MCF 10A (cell line): ENCODE measurements around the gene SYNDIG1L. TPM values are rescaled to one million over a fixed set of nuclear protein-coding genes. Genes with fewer than 3 reads are reported as not detected.
"Not testable (repeated sequence)": the region's sequence is repeated elsewhere in the genome, so short reads cannot be mapped to it uniquely, and the experiment has no call there.

Experiments
- BruUV-seq: library from RNA; stranded (reverse); fragments of 400-500 nt; replicated peaks from 2 replicates; lab custom pipeline; 2021; lab: Mats Ljungman, UMichigan
- CTCF ChIA-PET: fragments of 300-600 bp; sonication (Branson Sonifier 250); formaldehyde crosslinking; extraction: SDS; loops from one replicate; lab custom pipeline; 2021; ENCODE audit warnings: antibody characterized with exemption, inconsistent platforms; lab: Yijun Ruan, JAX
- POLR2A ChIA-PET: fragments of 300-600, 350-650 bp; sonication (Branson Sonifier 250); formaldehyde crosslinking; extraction: SDS; loops from one replicate; lab custom pipeline; 2020; ENCODE audit warnings: antibody characterized with exemption, inconsistent platforms; lab: Yijun Ruan, JAX
- DNase-seq: peaks from one replicate; pipeline ENCODE4 v3.0.0-alpha.2; 2018; ENCODE audit not compliant: unreplicated experiment
- H3K27ac Mint-ChIP-seq: one replicate; pipeline ENCODE4 v1.8.0; 2022; ENCODE audit warnings: mild to moderate bottlenecking, low read depth, mixed read lengths; ENCODE audit not compliant: unreplicated experiment
- H3K27me3 Mint-ChIP-seq: one replicate; pipeline ENCODE4 v1.8.0; 2022; ENCODE audit warnings: mixed read lengths; ENCODE audit not compliant: insufficient read depth, unreplicated experiment
- H3K36me3 Mint-ChIP-seq: one replicate; pipeline ENCODE4 v1.8.0; 2022; ENCODE audit warnings: mild to moderate bottlenecking, moderate library complexity, mixed read lengths; ENCODE audit not compliant: insufficient read depth, unreplicated experiment
- H3K4me1 Mint-ChIP-seq: one replicate; pipeline ENCODE4 v1.8.0; 2022; ENCODE audit warnings: mixed read lengths; ENCODE audit not compliant: insufficient read depth, unreplicated experiment
- H3K4me3 Mint-ChIP-seq: one replicate; pipeline ENCODE4 v1.8.0; 2022; ENCODE audit warnings: mild to moderate bottlenecking, moderate library complexity, mixed read lengths; ENCODE audit not compliant: unreplicated experiment
- H3K9me3 Mint-ChIP-seq: one replicate; pipeline ENCODE4 v1.8.0; 2022; ENCODE audit warnings: mixed read lengths; ENCODE audit not compliant: unreplicated experiment
- CTCF ChIP-seq: fragments of 200-600 bp; IDR thresholded peaks from one replicate; pipeline ENCODE4 v1.8.0; 2022; ENCODE audit warnings: antibody characterized with exemption, mild to moderate bottlenecking; ENCODE audit not compliant: unreplicated experiment
- intact Hi-C: fragments of 100-400 bp; cut with micrococcal nuclease; formaldehyde crosslinking; loops from 2 replicates; pipeline ENCODE4 v1.14.1; 2022
- total RNA-seq: library from RNA; stranded (reverse); gene quantifications from 2 replicates; pipeline ENCODE4 v1.2.3, GENCODE V29; 2022

SYNDIG1L gene
- total RNA-seq, 1 experiment from 2014 or later = not detected

- H3K27me3 Mint-ChIP-seq = peaks cover 14% of the 10 kb centered on the region
- intact Hi-C loops = no loop called here
- no peak for DNase-seq
- peaks cover 6% of the 10 kb centered on the region for H3K36me3 Mint-ChIP-seq
- TF ChIP-seq CTCF = no peak
- no peak overlapping the region for H3K27ac Mint-ChIP-seq
- no TSS peak for BruUV-seq
- ChIA-PET POLR2A (interaction anchor here (1.0 kb wide), 1 partner anchor 28 kb away, joined by 4 read pairs; no protein-coding TSS in a partner anchor), CTCF (interaction anchor here (0.6 to 2.1 kb wide), 2 partner anchors 9 to 418 kb away, joined by 3 to 8 read pairs; no protein-coding TSS in a partner anchor)
- no peak overlapping the region for H3K4me3 Mint-ChIP-seq
- no peaks in the 10 kb centered on the region for H3K4me1 Mint-ChIP-seq
- no peaks in the 10 kb centered on the region for H3K9me3 Mint-ChIP-seq
Measured at GRCh38 chr14:74457565-74457895, 31.5 kb upstream of the SYNDIG1L start.

GRCh38 chr14:74456684-74457564 lies 30.9 kb upstream of the SYNDIG1L start:
- Mint-ChIP-seq H3K36me3 (peaks cover 6% of the 10 kb centered on the region), H3K27ac (no peak overlapping the region), H3K4me3 (no peak overlapping the region), H3K4me1 (no peaks in the 10 kb centered on the region), H3K9me3 (no peaks in the 10 kb centered on the region), H3K27me3 (peaks cover 20% of the 10 kb centered on the region)
- BruUV-seq = no TSS peak
- intact Hi-C loops = no loop called here
- TF ChIP-seq CTCF = no peak
- DNase-seq = no peak
- POLR2A ChIA-PET = interaction anchor here (1.0 kb wide), 1 partner anchor 29 kb away, joined by 4 read pairs; no protein-coding TSS in a partner anchor
- CTCF ChIA-PET = interaction anchor here (0.6 to 2.1 kb wide), 3 partner anchors 10 to 417 kb away, joined by 3 to 8 read pairs (median 4); no protein-coding TSS in a partner anchor

GRCh38 chr14:74454397-74454796 lies 28.4 kb upstream of the SYNDIG1L start:
- BruUV-seq, CTCF ChIA-PET, H3K9me3 Mint-ChIP-seq: not testable (repeated sequence)

GRCh38 chr14:74444866-74445265 lies 18.9 kb upstream of the SYNDIG1L start:
- no peak for TF ChIP-seq CTCF
- peaks cover 48% of the 10 kb centered on the region for H3K27me3 Mint-ChIP-seq
- peak; percentile 40 for DNase-seq

More at GRCh38 chr14:74454397-74454796, 28.4 kb upstream of the SYNDIG1L start:
- H3K36me3 Mint-ChIP-seq, intact Hi-C loops, H3K4me3 Mint-ChIP-seq, H3K4me1 Mint-ChIP-seq, H3K27ac Mint-ChIP-seq, DNase-seq: not testable (repeated sequence)
- POLR2A ChIA-PET = interaction anchor here (1.1 kb wide), 1 partner anchor 11 kb away, joined by 4 read pairs; no protein-coding TSS in a partner anchor
- peaks cover 41% of the 10 kb centered on the region for H3K27me3 Mint-ChIP-seq

More at GRCh38 chr14:74444866-74445265, 18.9 kb upstream of the SYNDIG1L start:
- ChIA-PET CTCF (no interaction called here), POLR2A (interaction anchor here (0.6 kb wide), 1 partner anchor 9 kb away, joined by 3 read pairs; no protein-coding TSS in a partner anchor)
- no TSS peak for BruUV-seq
- no peak overlapping the region for H3K4me3 Mint-ChIP-seq
- H3K4me1 Mint-ChIP-seq = no peaks in the 10 kb centered on the region
- no peak overlapping the region for H3K27ac Mint-ChIP-seq
- H3K9me3 Mint-ChIP-seq = no peaks in the 10 kb centered on the region
- H3K36me3 Mint-ChIP-seq = no peaks in the 10 kb centered on the region
- intact Hi-C loops = no loop called here
